HEK293 (cell line): Measurements from ENCODE around the gene ALDH9A1.

Source experiments
- CTCF ChIA-PET: fragments of 350-600 bp; formaldehyde crosslinking; extraction: SDS; loops from one replicate; lab custom pipeline; 2021; ENCODE audit warnings: antibody characterized with exemption; lab: Yijun Ruan, JAX
- POLR2A ChIA-PET: fragments of 300-600 bp; formaldehyde crosslinking; extraction: SDS; loops from one replicate; lab custom pipeline; 2020; ENCODE audit warnings: antibody characterized with exemption, inconsistent platforms; lab: Yijun Ruan, JAX
- H3K27ac ChIP-seq: fragments of 200-500 bp; sonication (Bioruptor generic); 2 replicates; pipeline ENCODE4 v1.5.1; 2014; ENCODE audit warnings: low read depth, low read length, control low read depth, inconsistent platforms; ENCODE audit errors: extremely low read depth
- H3K36me3 ChIP-seq, 2 experiments: fragments of 200-500 bp in 1 of 2; sonication (Bioruptor generic) in 1 of 2; 1 replicate in 1 of 2; 2 replicates in 1 of 2; pipeline ENCODE4 v1.5.1; 2014 to 2017; ENCODE audit warnings: inconsistent platforms in 2 of 2, low read length in 2 of 2; ENCODE audit not compliant: control insufficient read depth in 2 of 2, insufficient read depth in 1 of 2
- H3K4me1 ChIP-seq: fragments of 200-500 bp; sonication (Bioruptor generic); 2 replicates; pipeline ENCODE4 v1.5.1; 2014; ENCODE audit warnings: mild to moderate bottlenecking, low read length, inconsistent platforms; ENCODE audit not compliant: control insufficient read depth, insufficient read depth
- H3K4me3 ChIP-seq: 2 replicates; pipeline ENCODE4 v1.5.1; 2011; ENCODE audit warnings: low read depth, mild to moderate bottlenecking, control low read depth, low read length, moderate library complexity
- H3K9me3 ChIP-seq: fragments of 200-500 bp; sonication (Bioruptor generic); 2 replicates; pipeline ENCODE4 v1.5.1; 2014; ENCODE audit warnings: low read depth, low read length, inconsistent platforms; ENCODE audit not compliant: control insufficient read depth, insufficient read depth
- GLI2 ChIP-seq: fragments of 450-650 bp; formaldehyde crosslinking; IDR thresholded peaks from 2 replicates; pipeline ENCODE4; 2017; ENCODE audit warnings: missing biosample characterization, missing genetic modification characterization, low read depth, borderline replicate concordance
- KLF1 ChIP-seq: fragments of 450-650 bp; formaldehyde crosslinking; IDR thresholded peaks from 2 replicates; pipeline ENCODE4 v1.5.1; 2016; ENCODE audit warnings: missing biosample characterization, missing genetic modification characterization
- SCRT2 ChIP-seq: fragments of 450-650 bp; formaldehyde crosslinking; IDR thresholded peaks from 2 replicates; pipeline ENCODE4 v1.5.1; 2016; ENCODE audit warnings: missing biosample characterization, missing genetic modification characterization
- WT1 ChIP-seq: fragments of 450-650 bp; formaldehyde crosslinking; IDR thresholded peaks from 2 replicates; pipeline ENCODE4 v1.5.1; 2016; ENCODE audit warnings: missing biosample characterization, missing genetic modification characterization
- ZBTB21 ChIP-seq: fragments of 450-650 bp; formaldehyde crosslinking; IDR thresholded peaks from 2 replicates; pipeline ENCODE4 v1.5.1; 2017; ENCODE audit warnings: missing biosample characterization, missing genetic modification characterization
- ZNF121 ChIP-seq: fragments of 450-650 bp; formaldehyde crosslinking; IDR thresholded peaks from 2 replicates; pipeline ENCODE4 v1.5.1; 2016; ENCODE audit warnings: missing biosample characterization, missing genetic modification characterization
- ZNF239 ChIP-seq: fragments of 450-650 bp; formaldehyde crosslinking; IDR thresholded peaks from 2 replicates; pipeline ENCODE4 v1.5.1; 2016; ENCODE audit warnings: missing biosample characterization, missing genetic modification characterization
- ZNF341 ChIP-seq: fragments of 450-650 bp; formaldehyde crosslinking; IDR thresholded peaks from 2 replicates; pipeline ENCODE4; 2016; ENCODE audit warnings: low read depth, missing biosample characterization, missing genetic modification characterization
- ZNF548 ChIP-seq: fragments of 450-650 bp; formaldehyde crosslinking; IDR thresholded peaks from 2 replicates; pipeline ENCODE4 v1.5.1; 2016; ENCODE audit warnings: missing biosample characterization, missing genetic modification characterization
- ZNF549 ChIP-seq: fragments of 450-650 bp; IDR thresholded peaks from 2 replicates; pipeline ENCODE4 v1.5.1; 2018; ENCODE audit warnings: missing biosample characterization, missing genetic modification characterization, mild to moderate bottlenecking, inconsistent platforms, moderate library complexity
- ZNF558 ChIP-seq: fragments of 450-650 bp; formaldehyde crosslinking; IDR thresholded peaks from 2 replicates; pipeline ENCODE4 v1.5.1; 2016; ENCODE audit warnings: missing biosample characterization, missing genetic modification characterization
- ZNF571 ChIP-seq: fragments of 450-650 bp; formaldehyde crosslinking; IDR thresholded peaks from 2 replicates; pipeline ENCODE4 v1.5.0; 2017; ENCODE audit warnings: missing biosample characterization, missing genetic modification characterization
- ZNF621 ChIP-seq: fragments of 450-650 bp; formaldehyde crosslinking; IDR thresholded peaks from 2 replicates; pipeline ENCODE4 v1.5.1; 2017; ENCODE audit warnings: missing biosample characterization, missing genetic modification characterization
- ZNF747 ChIP-seq: fragments of 450-650 bp; formaldehyde crosslinking; IDR thresholded peaks from 2 replicates; pipeline ENCODE4 v1.5.1; 2016; ENCODE audit warnings: missing biosample characterization, missing genetic modification characterization
- ZSCAN5A ChIP-seq: fragments of 450-650 bp; formaldehyde crosslinking; IDR thresholded peaks from 2 replicates; pipeline ENCODE4 v1.5.1; 2016; ENCODE audit warnings: missing biosample characterization, missing genetic modification characterization

Gene ALDH9A1

GRCh38 chr1:165647517-165647916 lies 50.8 kb downstream of the ALDH9A1 start:
- Histone ChIP-seq H3K36me3 (peaks cover 0 to 22% of the 10 kb centered on the region in 2 experiments; a peak in 1 of 3 replicates), H3K4me3 (no peak overlapping the region), H3K27ac (no peak overlapping the region), H3K9me3 (no peaks in the 10 kb centered on the region), H3K4me1 (peaks cover 4% of the 10 kb centered on the region; the same call in 1 of the 2 replicates)
- no peak for TF ChIP-seq ZNF621 (tag by site-specific recombination)
- no peak for TF ChIP-seq ZBTB21
- TF ChIP-seq KLF1 (tag by site-specific recombination), result no peak
- peak; percentile 55; the same call in 1 of the 2 replicates for TF ChIP-seq ZNF121
- no peak for TF ChIP-seq ZNF571 (tag by site-specific recombination)
- no peak for TF ChIP-seq ZNF747
- no peak for TF ChIP-seq ZNF341 (tag by site-specific recombination)
- no peak for TF ChIP-seq ZNF549 (tag by site-specific recombination)
- TF ChIP-seq ZNF558 (tag by site-specific recombination), result no peak
- CTCF ChIA-PET, result interaction anchor here (0.6 to 1.5 kb wide), 4 partner anchors 31 to 1419 kb away, joined by 3 to 5 read pairs (median 4); no protein-coding TSS in a partner anchor
- POLR2A ChIA-PET, result interaction anchor here (0.9 kb wide), 1 partner anchor 10 kb away, joined by 4 read pairs; no protein-coding TSS in a partner anchor

GRCh38 chr1:165645654-165646366 lies 52.6 kb downstream of the ALDH9A1 start:
- no peak overlapping the region for H3K27ac ChIP-seq
- peaks cover 0 to 11% of the 10 kb centered on the region in 2 experiments; a peak in 1 of 3 replicates for H3K36me3 ChIP-seq
- no peaks in the 10 kb centered on the region for H3K9me3 ChIP-seq
- H3K4me3 ChIP-seq, result no peak overlapping the region
- ChIA-PET POLR2A (interaction anchor here (1.3 kb wide), 1 partner anchor 9 kb away, joined by 4 read pairs; no protein-coding TSS in a partner anchor), CTCF (interaction anchor here (0.7 to 1.7 kb wide), 5 partner anchors 9 to 268 kb away, joined by 3 to 5 read pairs (median 4); no protein-coding TSS in a partner anchor)
- TF ChIP-seq KLF1 (tag by site-specific recombination) (peak; percentile 95), ZNF239 (tag by site-specific recombination) (no peak)
- H3K4me1 ChIP-seq, result peaks cover 4% of the 10 kb centered on the region; the same call in 1 of the 2 replicates

- H3K4me3 ChIP-seq, result no peak overlapping the region
- H3K4me1 ChIP-seq, result peaks cover 4% of the 10 kb centered on the region; the same call in 1 of the 2 replicates
- no peaks in the 10 kb centered on the region for H3K9me3 ChIP-seq
- H3K36me3 ChIP-seq, result peaks cover 0 to 4% of the 10 kb centered on the region in 2 experiments; a peak in 1 of 3 replicates
- H3K27ac ChIP-seq, result no peak overlapping the region
- TF ChIP-seq WT1 (tag by site-specific recombination), result no peak
- TF ChIP-seq SCRT2, result 0 out of 2 replicates have a peak, but pooled peaks have one; percentile 20
- TF ChIP-seq ZNF548, result no peak
- TF ChIP-seq ZSCAN5A (tag by site-specific recombination), result no peak
- ChIA-PET POLR2A (no interaction called here), CTCF (interaction anchor here (0.6 to 1.0 kb wide), 5 partner anchors 12 to 277 kb away, joined by 3 to 5 read pairs (median 3); no protein-coding TSS in a partner anchor)
Observed at GRCh38 chr1:165644064-165644735, 54.2 kb downstream of the ALDH9A1 start.

GRCh38 chr1:165641231-165641987 lies 57.0 kb downstream of the ALDH9A1 start:
- Histone ChIP-seq H3K27ac (no peak overlapping the region), H3K4me3 (no peak overlapping the region), H3K4me1 (peaks cover 4% of the 10 kb centered on the region; the same call in 1 of the 2 replicates), H3K36me3 (peaks cover 0 to 8% of the 10 kb centered on the region in 2 experiments; a peak in 2 of 3 replicates), H3K9me3 (no peaks in the 10 kb centered on the region)
- POLR2A ChIA-PET, result no interaction called here
- CTCF ChIA-PET, result interaction anchor here (0.6 kb wide), 1 partner anchor 8 kb away, joined by 3 read pairs; no protein-coding TSS in a partner anchor
- TF ChIP-seq GLI2 (no peak), SCRT2 (peak; percentile 40; the same call in 1 of the 2 replicates)
